CD4-positive, alpha-beta T cell treated with Interleukin-15 for 4 hours (primary cell): ENCODE results near the gene GRB10.
A peak's percentile ranks its signal among the peaks of the same experiment; 100 is the strongest.
"Not testable (repeated sequence)": the region's sequence is repeated elsewhere in the genome, so short reads cannot be mapped to it uniquely, and the experiment has no call there.

Source experiments
- DNase-seq: peaks from one replicate; pipeline ENCODE4 v3.0.0-alpha.2; 2020; ENCODE audit warnings: low spot score

Gene GRB10

DNA sequence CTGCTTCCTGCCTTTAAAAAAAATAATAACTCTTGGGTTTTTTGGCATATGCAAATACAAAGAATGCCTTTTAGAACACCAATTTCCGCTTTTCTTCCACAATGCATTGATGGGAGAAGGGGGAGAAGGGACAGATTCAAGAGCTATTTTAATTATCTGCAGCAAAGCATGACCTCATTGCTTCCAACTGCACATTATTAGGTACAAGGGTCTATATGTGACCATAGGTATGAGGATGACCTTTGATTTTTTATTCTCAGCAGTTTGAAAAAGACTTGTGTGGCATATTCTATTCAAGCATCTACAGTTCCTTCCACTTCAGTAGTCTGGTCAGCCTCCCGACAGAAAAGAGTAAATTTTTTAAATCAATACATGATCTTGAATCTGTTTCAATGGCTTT, 39.7 kb downstream of the GRB10 start:
- no peak for DNase-seq

DNA sequence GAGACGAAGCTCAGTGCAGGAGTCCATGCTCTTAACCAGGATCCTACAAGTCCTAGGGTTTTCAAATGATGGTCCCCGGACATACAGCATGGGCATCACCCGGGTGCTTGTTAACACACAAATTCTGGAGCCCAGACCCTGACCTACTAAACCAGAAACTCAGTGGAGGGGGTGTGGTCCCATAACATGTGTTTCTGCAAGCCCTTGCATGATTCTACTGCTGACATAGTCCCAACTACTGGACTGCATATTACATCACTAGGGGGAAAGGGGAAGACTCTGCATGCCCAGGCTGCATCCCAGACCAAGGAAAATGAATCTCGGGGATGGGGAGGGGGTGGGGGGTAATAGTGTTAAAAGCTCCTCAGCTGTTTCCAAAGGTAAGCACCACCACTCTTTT, 40.3 kb downstream of the GRB10 start:
- DNase-seq = no peak

DNA sequence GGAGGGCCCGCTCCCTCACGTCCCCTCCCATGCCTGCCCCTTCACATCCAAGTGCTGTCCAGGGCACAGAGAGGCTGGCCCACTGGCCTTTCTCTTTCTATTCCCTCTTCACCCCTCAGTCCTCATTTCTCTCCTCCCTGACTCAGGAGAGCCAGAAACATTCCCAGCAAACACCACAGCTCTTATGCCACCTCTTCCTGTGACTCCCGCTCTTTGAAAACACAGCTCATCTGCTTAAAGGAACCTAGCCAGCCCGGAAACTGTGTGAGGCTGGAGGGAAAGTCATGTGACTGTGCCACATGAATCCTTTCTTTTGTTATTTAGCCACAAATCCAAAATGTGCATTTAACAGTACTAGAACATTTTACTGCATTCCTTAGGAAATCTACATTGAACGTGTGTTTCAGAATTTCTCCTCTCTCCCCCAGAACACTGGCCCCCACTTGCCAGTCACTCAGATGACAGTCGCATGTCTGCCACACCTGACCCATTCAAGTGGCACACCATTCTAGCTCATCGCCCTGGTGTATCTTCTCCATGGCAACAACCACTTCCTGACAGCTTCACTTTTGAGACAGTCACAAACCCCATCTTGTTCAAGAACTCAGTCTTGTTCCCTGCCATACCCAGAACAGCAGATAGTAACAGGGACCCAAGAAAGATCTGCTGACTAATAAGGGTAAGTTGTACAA, 42.8 kb downstream of the GRB10 start:
- peak; percentile 84 for DNase-seq

DNA sequence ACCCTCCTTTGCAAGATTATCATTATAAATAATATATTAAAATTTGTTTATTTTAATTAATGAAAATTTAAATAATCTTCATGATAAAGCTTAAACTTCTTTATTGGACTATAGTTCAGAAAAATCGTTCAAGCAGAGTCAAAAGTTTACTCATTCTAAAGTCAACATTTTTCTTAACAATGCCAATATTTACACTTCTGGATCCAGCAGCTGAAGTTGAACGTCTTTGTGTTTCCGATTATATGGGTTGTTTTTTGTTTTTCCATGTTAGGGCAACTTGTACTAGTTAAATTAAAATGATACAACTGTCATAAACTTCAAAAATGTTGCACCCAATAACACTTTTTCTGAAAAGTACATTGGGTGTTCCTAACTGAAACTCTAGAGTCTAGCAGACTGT, 43.8 kb downstream of the GRB10 start:
- DNase-seq = no peak

DNA sequence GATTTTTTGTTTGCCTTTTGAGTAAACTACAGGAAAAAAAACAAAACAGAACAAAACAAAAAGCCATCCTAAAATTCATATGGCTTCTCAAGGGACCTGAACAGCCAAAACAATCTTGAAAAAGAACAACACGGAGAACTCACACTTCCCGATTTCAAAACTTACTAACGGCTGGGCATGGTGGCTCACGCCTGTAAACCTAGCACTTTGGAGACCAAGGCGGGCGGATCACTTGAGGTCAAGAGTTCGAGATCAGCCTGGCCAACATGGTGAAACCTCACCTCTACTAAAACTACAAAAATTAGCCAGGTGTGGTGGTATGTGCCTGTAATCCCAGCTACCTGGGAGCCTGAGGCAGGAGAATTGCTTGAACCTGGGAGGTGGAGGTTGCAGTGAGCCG, 46.9 kb downstream of the GRB10 start:
- not testable (repeated sequence) for DNase-seq

DNA sequence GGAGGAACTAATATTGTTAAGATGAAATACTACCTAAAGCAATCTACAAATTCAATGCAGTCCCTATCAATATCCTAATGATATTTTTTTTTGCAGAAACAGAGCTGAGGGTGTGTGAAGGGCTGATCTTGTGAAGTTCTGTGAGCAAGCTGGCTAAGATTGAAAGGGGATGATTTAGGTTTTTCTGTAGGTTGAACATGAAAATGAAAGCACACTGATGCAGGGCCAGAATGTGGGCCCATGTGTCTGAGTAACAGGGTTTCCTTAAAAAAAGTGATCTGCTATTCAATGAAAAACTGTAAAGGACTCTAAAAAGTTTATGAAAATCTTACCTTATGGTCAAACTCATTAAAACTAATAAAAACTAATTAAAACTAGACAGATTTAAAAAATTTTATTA, 47.4 kb downstream of the GRB10 start:
- no peak for DNase-seq

DNA sequence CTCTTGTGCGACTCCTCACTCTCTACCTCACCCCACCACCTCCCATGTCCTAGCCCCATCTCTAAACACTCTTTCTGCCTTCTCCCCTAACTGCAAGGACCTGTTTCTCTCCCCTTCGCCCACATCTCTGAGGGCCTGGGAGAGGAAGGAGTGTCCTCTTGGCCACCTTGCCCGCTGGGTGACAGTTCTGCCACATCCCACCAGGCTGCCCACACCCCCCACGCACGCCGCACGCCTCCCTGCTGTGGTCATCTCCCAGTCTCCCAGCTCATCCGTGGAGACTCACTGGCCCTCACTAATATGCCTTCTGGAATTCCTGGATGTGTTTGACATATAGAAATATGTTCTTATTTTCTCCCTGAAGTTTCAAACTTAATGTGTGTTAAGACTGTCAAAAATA, 48.5 kb downstream of the GRB10 start:
- DNase-seq = no peak

DNA sequence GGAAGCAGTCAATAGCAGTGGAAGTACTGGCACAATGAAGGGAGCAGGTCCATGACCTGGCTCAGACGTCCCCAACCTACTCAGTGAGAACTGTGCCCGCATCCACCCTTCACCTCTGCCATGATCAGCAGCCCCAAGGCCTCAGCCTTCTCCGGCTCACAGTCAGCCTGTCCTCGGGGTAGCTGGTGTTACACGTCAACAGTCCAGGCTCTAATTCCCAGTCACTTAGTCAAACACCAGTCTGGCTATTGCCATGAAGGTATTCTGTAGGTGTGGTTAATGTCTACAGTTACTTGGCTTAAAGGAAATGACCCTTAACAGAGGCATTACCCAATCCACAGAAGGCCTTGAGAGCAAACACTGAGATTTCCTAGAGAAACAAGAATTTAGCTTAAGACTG, 49.1 kb downstream of the GRB10 start:
- no peak for DNase-seq

DNA sequence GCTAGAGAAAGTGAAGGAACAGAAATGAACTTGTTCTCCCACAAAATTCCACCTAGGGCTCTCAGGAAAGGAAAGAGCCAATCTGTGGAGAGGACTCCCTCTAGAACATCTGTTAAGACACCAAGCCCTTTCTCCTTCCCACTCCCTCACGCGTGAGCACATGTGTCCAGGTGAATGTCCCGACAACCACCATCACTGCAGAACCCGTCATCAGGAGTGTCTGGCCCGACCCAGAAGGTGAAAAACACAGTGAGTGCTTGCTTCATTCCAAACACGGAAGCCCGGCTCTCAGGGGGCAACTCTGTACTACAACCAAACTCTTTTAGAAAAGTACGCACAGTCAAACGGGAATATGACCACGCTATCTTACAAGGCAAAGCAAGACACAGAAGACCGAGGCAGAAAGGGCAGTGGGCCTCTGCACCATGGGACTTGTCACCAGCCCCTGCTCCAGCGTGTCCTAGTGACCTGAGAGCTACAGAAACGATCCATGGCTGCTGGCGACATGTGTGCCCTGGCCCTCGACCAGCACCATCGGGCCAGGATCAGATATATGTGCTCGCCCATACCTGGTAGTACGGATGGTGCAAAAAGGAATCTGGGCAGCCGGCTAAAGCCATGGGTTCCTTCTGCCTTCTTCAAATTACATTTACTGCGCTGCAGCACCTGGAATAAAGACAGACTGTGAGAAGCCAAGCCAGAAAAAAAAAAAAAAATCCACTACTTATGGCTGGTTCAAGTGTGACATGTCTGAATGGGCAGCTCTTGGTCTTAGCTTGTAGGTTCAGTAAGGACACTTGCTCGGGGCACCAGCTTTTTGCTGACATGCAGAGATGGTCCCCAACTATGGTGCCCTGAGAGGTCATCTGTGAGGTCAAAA, 50.8 kb downstream of the GRB10 start:
- DNase-seq = no peak

DNA sequence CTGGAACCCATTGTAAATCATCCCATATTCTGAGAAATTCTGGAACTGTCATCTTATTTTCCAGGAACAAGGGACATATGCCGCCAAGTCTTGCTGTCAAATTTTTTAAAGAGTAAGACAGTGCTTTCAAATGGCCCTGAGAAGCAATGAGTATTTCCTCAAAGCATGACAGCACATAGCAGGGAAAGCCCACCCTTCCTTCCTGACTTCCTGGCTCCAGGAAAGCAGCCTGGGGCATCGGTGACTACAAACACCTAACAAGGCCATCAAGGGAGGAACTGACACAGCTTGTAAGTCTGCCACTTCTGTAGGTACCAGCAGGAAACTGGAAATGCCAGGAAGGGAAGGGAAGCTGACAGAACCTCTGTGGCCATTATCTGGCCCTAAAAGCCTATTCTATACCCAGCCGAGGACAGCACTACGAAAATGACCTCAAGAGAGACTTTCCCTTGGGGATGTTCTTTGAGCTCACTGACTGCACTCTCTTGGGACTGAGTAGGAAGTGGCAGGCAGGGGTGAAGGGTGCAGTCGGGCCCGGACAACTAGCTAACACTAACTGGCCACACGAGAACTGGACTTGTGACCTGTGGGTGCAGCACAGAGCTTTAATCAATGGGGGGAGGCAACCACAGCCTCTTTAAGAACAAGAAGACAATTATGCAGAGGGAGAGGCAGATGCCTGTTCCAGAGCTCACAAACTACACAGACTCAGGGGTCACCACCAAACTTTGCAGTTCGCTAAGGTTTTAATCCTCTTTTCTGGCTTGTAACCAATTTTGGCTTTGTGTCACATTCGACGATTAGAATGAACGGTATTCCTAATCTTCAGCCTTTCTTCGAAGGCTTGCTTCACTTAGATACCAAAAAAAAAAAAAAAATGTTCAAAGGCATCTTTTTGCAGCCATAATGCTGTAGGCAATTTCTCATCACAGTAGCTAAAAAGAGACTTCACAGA, 52.0 kb downstream of the GRB10 start:
- DNase-seq = no peak

DNA sequence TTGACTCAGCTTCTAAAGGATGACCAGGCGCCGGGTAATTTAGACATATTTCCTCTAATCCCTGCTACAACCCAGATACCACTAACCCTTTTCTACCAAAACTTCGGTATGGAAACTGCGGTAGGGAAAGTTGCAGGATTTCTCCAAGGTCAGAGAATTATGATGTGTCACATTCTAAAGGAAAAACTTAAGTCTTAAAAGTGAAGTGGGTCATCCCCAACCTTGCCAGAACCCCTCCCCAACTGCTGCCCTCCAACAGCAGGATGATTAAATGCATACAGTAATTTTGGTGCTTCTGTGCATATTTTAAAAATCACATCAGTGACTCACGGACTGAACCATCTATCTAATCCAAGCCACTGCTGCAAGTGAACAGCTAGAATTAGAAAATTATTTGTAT, 52.7 kb downstream of the GRB10 start:
- DNase-seq = no peak

DNA sequence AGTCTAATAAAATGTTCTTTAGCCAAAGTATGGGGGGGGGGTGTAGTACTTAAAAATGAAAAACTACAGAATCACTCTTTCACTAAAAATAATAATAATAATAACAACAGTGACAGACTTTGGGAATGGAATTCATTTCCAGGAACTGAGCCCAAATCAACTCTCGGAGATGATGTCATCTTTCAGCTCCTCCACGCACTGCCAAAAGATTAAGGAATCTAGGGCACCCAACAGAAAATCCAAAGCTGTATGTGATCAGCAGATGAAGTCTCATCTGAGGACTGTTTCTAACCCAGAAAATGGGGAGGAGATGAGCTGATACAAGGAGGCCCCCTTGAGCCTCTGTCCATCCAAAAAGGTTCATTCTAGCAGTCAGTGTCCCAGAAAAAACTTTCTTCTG, 54.5 kb downstream of the GRB10 start:
- DNase-seq = no peak

DNA sequence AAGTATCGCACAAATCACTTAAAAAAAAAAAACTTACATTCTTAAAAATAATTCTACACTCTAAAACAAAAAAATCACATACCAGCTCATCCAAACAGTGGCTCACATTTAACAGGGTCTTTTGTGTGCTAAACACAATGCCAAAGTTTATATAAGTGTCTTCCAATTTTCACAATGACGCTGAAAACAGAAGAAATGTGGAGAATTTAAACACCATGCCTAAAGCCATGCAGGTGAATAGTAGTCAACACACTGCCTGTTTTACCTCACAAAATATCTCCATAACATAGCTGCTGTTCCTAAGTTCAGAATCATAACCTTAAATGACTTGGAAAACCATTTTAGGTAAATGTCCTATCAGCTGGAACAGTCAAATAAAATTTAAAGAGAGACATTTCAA, 55.0 kb downstream of the GRB10 start:
- no peak for DNase-seq

DNA sequence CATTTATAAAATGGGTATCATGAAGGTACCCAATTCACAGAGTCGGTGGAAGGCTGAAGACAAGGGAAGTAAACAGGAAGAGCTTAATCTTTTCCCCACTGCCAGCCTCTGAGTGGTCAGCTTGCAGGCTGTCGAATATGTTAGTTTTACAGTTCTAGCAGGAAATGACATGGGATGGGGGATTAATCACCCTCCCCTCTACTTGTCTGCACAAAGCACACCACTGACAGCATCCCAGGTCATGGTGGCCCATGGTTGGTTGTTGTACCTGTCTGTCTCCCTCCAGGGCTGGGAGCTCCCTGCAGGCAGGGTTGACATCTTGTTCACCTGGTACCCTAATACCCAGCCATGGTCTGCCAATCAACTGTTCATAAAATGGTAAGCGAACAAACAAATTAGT, 55.6 kb downstream of the GRB10 start:
- no peak for DNase-seq

DNA sequence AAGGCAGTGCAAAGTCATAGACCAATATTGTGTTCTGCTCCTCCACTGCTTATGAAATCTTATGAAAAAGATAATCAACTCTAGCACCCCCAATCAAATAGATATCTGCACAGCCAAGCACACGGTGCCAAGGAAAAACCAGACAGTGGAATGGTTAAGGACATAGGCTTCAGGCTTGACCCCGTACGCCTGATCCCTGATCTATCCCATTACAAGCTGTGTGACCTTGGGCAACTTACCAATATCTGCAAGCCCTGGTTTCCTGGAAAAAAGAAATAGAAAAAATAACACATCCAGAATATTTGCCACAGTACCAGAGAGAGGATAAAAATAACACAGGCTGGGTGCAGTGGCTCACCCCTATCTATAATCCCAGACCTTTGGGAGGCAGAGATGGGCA, 56.9 kb downstream of the GRB10 start:
- DNase-seq = no peak

DNA sequence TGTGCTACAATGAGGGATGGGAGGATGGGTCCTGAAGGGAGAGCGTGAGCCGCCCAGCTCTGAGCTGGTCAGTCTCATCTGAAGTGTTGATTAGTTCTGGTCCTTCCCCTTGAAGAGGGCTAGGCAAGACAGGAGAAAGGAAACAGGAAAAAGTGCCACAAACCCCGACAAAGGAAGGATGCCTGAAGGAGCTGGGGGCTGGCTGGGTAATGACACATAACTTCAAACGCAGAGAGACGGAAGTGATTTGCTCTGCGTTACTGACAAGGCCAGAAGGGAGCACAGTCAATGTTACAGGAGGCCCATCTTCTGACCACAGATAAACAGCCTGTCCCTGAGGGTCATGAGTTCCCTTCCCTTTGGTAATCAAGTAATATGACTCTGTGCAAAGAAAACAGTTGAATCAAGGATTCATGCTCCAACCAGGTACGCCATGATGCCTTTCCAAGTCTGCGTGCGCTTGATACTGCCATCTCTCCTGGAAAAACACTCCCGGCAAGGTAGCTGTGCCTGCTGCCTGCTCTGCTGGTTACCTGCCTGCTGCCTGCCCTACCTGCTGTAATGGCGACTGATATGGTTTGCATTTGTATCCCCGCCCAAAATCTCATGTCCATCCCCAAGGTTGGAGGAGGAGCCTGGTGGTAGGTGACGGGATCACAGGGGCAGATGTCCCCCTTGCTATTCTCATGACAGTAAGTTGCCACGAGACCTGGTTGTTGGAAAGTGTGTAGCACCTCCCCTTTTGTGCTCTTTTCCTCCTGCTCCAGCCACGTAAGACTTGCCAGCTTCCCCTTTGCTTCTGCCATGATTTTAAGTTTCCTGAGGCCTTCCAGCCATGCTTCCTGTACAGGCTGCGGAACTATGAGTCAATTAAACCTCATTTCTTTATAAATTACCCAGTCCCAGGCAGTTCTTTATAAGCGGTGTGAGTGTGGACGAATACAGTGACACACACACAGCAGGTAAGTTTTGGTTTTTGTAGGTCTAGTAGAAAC, 57.9 kb downstream of the GRB10 start:
- no peak for DNase-seq

DNA sequence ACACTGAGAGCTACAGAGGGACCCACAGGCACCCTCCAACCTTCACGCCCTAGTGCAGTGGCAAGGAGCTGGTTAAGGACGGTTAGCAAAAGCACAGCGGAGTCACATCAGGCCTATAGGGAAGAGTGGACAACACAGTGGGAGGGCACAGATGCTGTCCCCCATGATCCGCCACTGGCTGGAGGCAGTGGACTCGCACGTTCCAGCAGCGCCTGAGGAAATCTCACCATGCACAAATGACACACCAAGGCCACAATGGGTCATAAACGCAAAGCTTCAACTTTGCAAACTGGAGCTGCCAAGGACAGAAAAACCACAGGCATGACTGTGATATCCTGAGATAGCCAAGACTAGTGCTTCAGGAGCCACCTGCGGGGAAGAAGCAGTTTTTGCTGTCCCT, 58.8 kb downstream of the GRB10 start:
- no peak for DNase-seq

DNA sequence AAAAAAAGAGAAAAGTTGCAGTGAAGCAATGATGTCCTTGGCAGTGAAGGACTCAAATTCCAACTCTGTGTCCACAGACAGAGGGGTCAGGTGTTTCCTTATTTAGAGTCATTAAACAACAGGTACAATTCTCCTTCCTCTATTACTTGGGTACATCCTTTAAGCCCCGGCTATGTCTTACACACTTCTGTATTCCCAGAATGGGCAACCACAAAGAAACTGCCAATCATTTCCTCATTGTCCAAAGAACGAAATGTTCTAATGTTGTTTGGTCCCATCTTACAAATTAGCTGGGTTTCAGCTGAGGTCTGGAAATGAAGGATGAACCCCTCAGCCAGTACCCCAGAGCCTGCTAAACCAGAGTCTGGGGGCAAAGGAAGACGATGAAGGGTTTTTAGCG, 59.5 kb downstream of the GRB10 start:
- no peak for DNase-seq

DNA sequence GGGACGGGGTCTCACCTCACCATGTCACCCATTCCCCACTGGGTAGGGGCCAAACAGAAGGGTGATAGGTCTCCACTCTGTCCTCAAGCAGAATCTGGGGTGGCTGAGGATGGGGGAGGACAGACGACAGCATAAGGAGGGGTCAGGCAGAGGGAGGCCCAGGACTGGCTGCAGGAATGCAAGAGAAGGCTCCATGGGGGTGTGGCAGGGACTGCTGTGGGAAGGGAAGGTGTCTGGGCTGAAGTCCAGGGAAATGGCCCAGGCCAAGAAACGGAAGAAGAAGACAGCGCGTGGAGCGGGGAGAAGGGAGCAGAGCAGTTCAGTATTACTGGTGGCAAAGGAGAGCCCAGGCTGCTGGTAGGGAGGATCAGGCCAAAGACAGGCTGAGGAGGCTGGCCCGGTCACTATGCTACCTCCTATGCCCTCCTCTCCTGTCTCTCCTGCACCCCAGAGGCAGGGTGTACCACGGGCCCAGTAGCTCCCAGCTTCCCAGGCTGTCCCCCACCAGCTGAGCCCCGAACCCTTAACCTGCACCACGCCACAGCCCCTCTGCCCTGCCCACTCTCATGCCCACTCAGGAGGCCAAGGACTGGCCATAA, 60.9 kb downstream of the GRB10 start:
- DNase-seq = no peak

DNA sequence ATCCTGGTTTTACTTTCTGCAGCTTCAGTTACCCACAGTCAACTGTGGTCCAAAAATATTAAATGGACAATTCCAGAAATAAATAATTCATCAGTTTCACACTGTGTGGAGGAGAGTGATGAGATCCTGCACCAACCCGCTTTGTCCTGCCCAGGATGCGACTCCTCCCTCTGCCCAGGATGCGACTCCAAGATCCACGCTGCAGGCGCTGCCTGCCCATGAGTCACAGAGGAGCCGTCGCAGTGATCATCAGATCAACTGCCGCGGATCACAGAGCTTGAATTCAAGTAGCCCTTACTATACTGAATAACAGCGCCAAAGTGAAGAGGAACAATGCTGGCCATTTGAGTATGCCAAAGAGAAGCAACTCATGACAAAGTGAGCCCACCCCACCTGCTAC, 61.5 kb downstream of the GRB10 start:
- DNase-seq = no peak

DNA sequence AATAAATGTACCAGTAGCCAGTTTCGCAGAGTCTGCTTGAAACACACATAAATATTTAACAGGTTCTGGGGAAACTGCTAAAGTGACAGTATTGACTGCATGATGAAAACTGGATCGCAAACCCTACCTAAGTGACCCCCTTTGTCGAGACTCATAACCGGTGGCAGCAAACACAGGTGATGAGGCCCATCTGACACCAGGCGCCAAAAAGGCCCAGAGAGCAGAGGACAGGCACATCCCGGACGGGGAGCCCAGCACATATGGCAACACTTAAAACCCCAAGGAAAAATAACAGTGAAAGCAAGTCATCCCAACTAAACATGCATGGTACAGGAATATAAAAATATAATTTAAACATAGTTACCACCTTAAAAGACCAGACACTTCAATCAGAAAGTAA, 62.4 kb downstream of the GRB10 start:
- DNase-seq = no peak
